Keratinocyte (primary cell): ENCODE measurements around the gene MORN5. TPM values are rescaled to one million over a fixed set of nuclear protein-coding genes. Genes with fewer than 3 reads are reported as not detected.
A peak's percentile ranks its signal among the peaks of the same experiment; 100 is the strongest.

Experiments
- DNase-seq: peaks from one replicate; pipeline ENCODE4 v3.0.0-alpha.2; 2011; ENCODE audit warnings: low read depth, missing footprints, low spot score
- FAIRE-seq: peaks from 2 replicates; lab custom pipeline; 2011; peaks lifted over from hg19 to GRCh38; lab: Jason Lieb, UNC
- H2AFZ ChIP-seq: 2 replicates; pipeline ENCODE4 v1.6.0; 2012; ENCODE audit warnings: low read length, control low read depth, inconsistent platforms; ENCODE audit not compliant: control insufficient read depth
- H3K27ac ChIP-seq: 2 replicates; pipeline ENCODE4 v1.5.1; 2011; ENCODE audit warnings: low read length; ENCODE audit not compliant: control insufficient read depth, insufficient read depth
- H3K27me3 ChIP-seq: 3 replicates; pipeline ENCODE4 v1.6.0; 2011; ENCODE audit warnings: low read length; ENCODE audit not compliant: control insufficient read depth, insufficient read depth; ENCODE audit errors: extremely low read depth
- H3K36me3 ChIP-seq, 2 experiments: 2 replicates in 1 of 2; 3 replicates in 1 of 2; pipeline ENCODE4 v1.5.1; 2011; ENCODE audit warnings: low read length in 2 of 2, mild to moderate bottlenecking in 1 of 2; ENCODE audit not compliant: control insufficient read depth in 2 of 2, insufficient read depth in 2 of 2; ENCODE audit errors: extremely low read depth in 1 of 2
- H3K4me1 ChIP-seq: 3 replicates; pipeline ENCODE4 v1.5.1; 2011; ENCODE audit warnings: low read length; ENCODE audit not compliant: control insufficient read depth, insufficient read depth; ENCODE audit errors: extremely low read depth
- H3K4me2 ChIP-seq: 3 replicates; pipeline ENCODE4 v1.6.0; 2011; ENCODE audit warnings: low read depth, low read length; ENCODE audit not compliant: control insufficient read depth, insufficient read depth; ENCODE audit errors: extremely low read depth
- H3K4me3 ChIP-seq, 3 experiments: fragments of 200-600 bp in 1 of 3; sonication (generic) in 1 of 3; 2 replicates in 2 of 3; 3 replicates in 1 of 3; pipeline ENCODE4 v1.5.1; 2011 to 2016; ENCODE audit warnings: low read length in 3 of 3, mild to moderate bottlenecking in 3 of 3, control low read depth in 2 of 3, inconsistent platforms in 1 of 3, low read depth in 1 of 3, mixed read lengths in 1 of 3, mixed run types in 1 of 3, moderate library complexity in 1 of 3; ENCODE audit not compliant: control insufficient read depth in 2 of 3, insufficient read depth in 2 of 3; ENCODE audit errors: extremely low read depth in 1 of 3
- H3K79me2 ChIP-seq: 2 replicates; pipeline ENCODE4 v1.6.0; 2012; ENCODE audit warnings: low read length; ENCODE audit not compliant: control insufficient read depth, insufficient read depth
- H3K9ac ChIP-seq: 3 replicates; pipeline ENCODE4 v1.6.0; 2011; ENCODE audit warnings: low read length; ENCODE audit not compliant: control insufficient read depth, insufficient read depth; ENCODE audit errors: extremely low read depth
- H3K9me1 ChIP-seq: 3 replicates; pipeline ENCODE4 v1.6.0; 2011; ENCODE audit warnings: low read length; ENCODE audit not compliant: control insufficient read depth, insufficient read depth; ENCODE audit errors: extremely low read depth
- H3K9me3 ChIP-seq: 2 replicates; pipeline ENCODE4 v1.5.1; 2012; ENCODE audit warnings: low read depth, low read length; ENCODE audit not compliant: control insufficient read depth
- H4K20me1 ChIP-seq: 3 replicates; pipeline ENCODE4 v1.6.0; 2011; ENCODE audit warnings: low read length; ENCODE audit not compliant: control insufficient read depth, insufficient read depth; ENCODE audit errors: extremely low read depth
- CTCF ChIP-seq, 3 experiments: IDR thresholded peaks in 1 of 3; conservative IDR thresholded peaks in 1 of 3; optimal IDR thresholded peaks in 1 of 3; 2 replicates in 2 of 3; 3 replicates in 1 of 3; pipeline versions ENCODE3 to v1.5.1; 2011; ENCODE audit warnings: low read length in 3 of 3, mild to moderate bottlenecking in 3 of 3, moderate library complexity in 2 of 3, control low read depth in 1 of 3, inconsistent platforms in 1 of 3; ENCODE audit not compliant: insufficient read depth in 2 of 3; ENCODE audit errors: extremely low read depth in 1 of 3
- EZH2 ChIP-seq: IDR thresholded peaks from one replicate; pipeline ENCODE4 v1.6.1; 2012; ENCODE audit warnings: inconsistent platforms, mild to moderate bottlenecking, low read length, moderate library complexity
- dilution Hi-C: fragments of 300-500 bp; cut with MboI; formaldehyde crosslinking; loops from one replicate; pipeline ENCODE4 v1.7.0; 2020; ENCODE audit warnings: low sequenced_read_pairs; ENCODE audit not compliant: extremely low pct_ligation_motif_present
- polyA plus RNA-seq, 5 experiments: library from polyadenylated mRNA; depleted of rRNA in 3 of 5; stranded (reverse) in 3 of 5; stranded (forward) in 1 of 5; unstranded in 1 of 5; fragments of >200 nt; gene quantifications; 1 replicate in 1 of 5; 2 replicates in 3 of 5; 3 replicates in 1 of 5; pipeline versions ENCODE4 v1.2.1 to v1.2.3, GENCODE V29; 2011 to 2012; ENCODE audit warnings: missing spikeins in 2 of 5, low read depth in 1 of 5, low replicate concordance in 1 of 5

MORN5 gene
- polyA plus RNA-seq, 1 donor (not counting 4 experiments of a cell fraction or from before 2014, with no cell fraction given), result not detected

GRCh38 chr9:122151267-122151828, 8.4 kb upstream of the MORN5 start:
- TF ChIP-seq EZH2 (no peak), CTCF (optimal IDR thresholded peaks at IDR 0.05 in 1 of 3, IDR thresholded peaks at IDR 0.05 in 1 of 3, conservative IDR thresholded peaks at IDR 0.05 in 1 of 3; ENCODE audit: extremely low read depth in 1 of 3, insufficient read depth in 2 of 3, low read length in 3 of 3) (peak in 1 of 3 experiments; percentile 2)
- peaks cover 2% of the 10 kb centered on the region for H4K20me1 ChIP-seq
- no peaks in the 10 kb centered on the region for H3K4me1 ChIP-seq
- no peak overlapping the region for H3K4me3 ChIP-seq
- H3K9me3 ChIP-seq, result no peaks in the 10 kb centered on the region
- no peaks in the 10 kb centered on the region for H3K27me3 ChIP-seq
- DNase-seq (no peak), FAIRE-seq (no peak)
- no peaks in the 10 kb centered on the region for H3K9me1 ChIP-seq
- no peak overlapping the region for H3K9ac ChIP-seq
- peaks cover 24% of the 10 kb centered on the region for H3K79me2 ChIP-seq
- no peak overlapping the region for H2AFZ ChIP-seq
- H3K36me3 ChIP-seq, result peaks cover 6 to 7% of the 10 kb centered on the region in 2 experiments
- dilution Hi-C loops, result no loop called here
- H3K4me2 ChIP-seq, result no peak overlapping the region
- H3K27ac ChIP-seq, result no peak overlapping the region

- H3K9ac ChIP-seq, result no peak overlapping the region
- H3K9me3 ChIP-seq, result no peaks in the 10 kb centered on the region
- H3K4me3 ChIP-seq, result no peak overlapping the region
- peaks cover 11% of the 10 kb centered on the region for H3K4me1 ChIP-seq
- peaks cover 52% of the 10 kb centered on the region for H3K79me2 ChIP-seq
- H3K27ac ChIP-seq, result no peak overlapping the region
- H3K36me3 ChIP-seq, result peaks cover 2 to 5% of the 10 kb centered on the region in 2 experiments
- H3K4me2 ChIP-seq, result no peak overlapping the region
- no peaks in the 10 kb centered on the region for H3K27me3 ChIP-seq
- peaks cover 2% of the 10 kb centered on the region for H4K20me1 ChIP-seq
- TF ChIP-seq EZH2 (no peak), CTCF (optimal IDR thresholded peaks at IDR 0.05 in 1 of 3, IDR thresholded peaks at IDR 0.05 in 1 of 3, conservative IDR thresholded peaks at IDR 0.05 in 1 of 3; ENCODE audit: extremely low read depth in 1 of 3, insufficient read depth in 2 of 3, low read length in 3 of 3) (no peak)
- dilution Hi-C loops, result no loop called here
- FAIRE-seq (no peak), DNase-seq (no peak)
- H2AFZ ChIP-seq, result no peak overlapping the region
- H3K9me1 ChIP-seq, result peaks cover 7% of the 10 kb centered on the region
Measured at GRCh38 chr9:122155796-122156195, 3.9 kb upstream of the MORN5 start.
